Right lobe of liver (tissue), 4 donors: Measurements from ENCODE around the gene SAG.

Experiments
- CTCF ChIP-seq, 4 donors: fragments of 200-600 bp in 3 of 4; fragments of 450-650 bp in 1 of 4; IDR thresholded peaks; one replicate each; pipeline versions ENCODE4 v1.5.1 to v1.8.0; 2016 to 2022; ENCODE audit warnings: antibody characterized with exemption in 4 of 4, mild to moderate bottlenecking in 2 of 4
- POLR2A ChIP-seq: fragments of 450-650 bp; IDR thresholded peaks from one replicate; pipeline ENCODE4 v1.6.1; 2017; ENCODE audit warnings: antibody characterized with exemption, mild to moderate bottlenecking
- donor health status: DM: no; HTN: no; CAD: no.
- donor health status: DM: no; HTN: no; CAD: no.
- donor health status: DM: no; HTN: yes; CAD: no.

- no peak for TF ChIP-seq CTCF (IDR thresholded peaks at IDR 0.05)
- no peak for TF ChIP-seq POLR2A
Observed at GRCh38 chr2:233375490-233376314, 68.1 kb downstream of the SAG start.
